SKM-1 treated with dmso at 0.1 percent for 144 hours (cell line): ENCODE data around the gene RBM45.
"Not testable (repeated sequence)": the region's sequence is repeated elsewhere in the genome, so short reads cannot be mapped to it uniquely, and the experiment has no call there.

Source experiments
- DNase-seq: peaks from one replicate; lab custom pipeline; 2025; ENCODE audit not compliant: unreplicated experiment; lab: John Stamatoyannopoulos, UW

RBM45 gene

DNA sequence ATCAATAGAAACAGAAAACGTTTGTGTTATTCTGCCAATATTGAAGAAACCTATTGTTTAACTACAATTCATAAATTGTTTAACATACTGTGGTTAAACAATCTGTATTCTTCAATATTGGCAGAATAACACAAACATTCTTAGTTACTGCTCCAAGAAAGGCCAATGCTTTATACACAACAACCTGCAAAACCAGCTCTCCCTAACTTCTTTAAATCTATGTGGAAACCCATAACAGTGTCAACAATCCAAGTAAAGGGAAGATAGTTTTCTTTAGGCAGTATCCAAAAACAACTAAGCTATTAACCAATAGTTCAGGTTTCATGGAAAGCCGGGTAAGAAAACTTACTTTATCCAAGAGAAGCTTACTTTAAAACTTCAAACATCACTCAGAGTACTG lies 6.2 kb upstream of the RBM45 start:
- no peak for DNase-seq

DNA sequence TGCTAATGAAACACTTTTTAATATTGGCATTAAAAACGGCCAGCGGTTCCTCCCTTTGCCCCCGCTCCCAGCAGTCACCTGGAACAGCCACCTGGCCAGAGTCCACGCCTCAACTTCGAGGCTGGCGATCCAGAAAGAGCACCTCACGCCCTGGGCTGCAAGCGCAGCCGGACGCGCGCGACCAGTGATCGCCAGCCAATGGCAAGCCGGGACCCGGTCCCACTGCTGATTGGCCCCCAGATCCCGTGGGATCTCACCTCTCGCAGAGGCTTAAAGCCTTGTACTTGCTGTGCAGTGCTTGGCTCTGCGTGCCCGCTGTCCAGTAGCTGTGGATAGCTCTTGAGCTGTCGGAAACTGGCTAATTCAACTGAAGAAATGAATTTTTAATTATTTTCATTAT lies 4.1 kb upstream of the RBM45 start:
- no peak for DNase-seq

DNA sequence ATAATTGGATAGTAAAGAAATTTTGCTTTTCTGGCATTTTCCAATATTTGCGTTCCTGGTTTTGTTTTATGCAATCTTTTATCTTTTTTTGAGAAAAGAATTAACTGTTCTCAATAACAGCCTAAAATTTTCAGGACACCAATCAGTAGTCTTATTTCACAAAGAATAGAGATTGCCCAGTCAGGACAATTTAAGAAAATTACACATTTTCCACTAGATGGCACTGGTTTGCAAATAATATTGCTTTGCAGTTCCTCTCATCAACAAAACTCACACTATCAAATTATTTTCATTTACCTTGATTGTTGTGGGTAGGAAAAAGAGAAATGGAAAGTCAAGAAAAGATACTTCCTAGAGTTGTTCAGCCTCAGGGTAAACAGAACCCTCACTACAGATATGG lies 2.4 kb upstream of the RBM45 start:
- peak; percentile 42 for DNase-seq

DNA sequence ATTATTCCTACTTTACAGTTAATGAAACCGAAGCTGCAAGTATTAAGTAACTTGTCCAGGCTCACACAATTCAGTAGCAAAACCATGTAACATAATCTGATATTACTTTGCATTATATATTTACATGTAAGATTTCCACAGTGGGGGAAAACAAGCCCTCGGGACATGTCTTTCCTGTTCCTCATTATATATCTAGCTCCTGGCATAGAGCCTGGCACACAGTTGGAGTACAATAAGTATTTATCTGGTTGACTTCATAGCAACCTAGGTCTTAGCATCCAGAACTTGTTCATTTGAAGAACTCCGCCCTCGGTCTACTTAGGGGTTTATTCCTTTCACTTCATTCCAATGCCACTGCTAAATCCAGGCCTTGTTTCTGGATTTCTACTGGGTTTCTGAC lies 1.6 kb upstream of the RBM45 start:
- DNase-seq = no peak

DNA sequence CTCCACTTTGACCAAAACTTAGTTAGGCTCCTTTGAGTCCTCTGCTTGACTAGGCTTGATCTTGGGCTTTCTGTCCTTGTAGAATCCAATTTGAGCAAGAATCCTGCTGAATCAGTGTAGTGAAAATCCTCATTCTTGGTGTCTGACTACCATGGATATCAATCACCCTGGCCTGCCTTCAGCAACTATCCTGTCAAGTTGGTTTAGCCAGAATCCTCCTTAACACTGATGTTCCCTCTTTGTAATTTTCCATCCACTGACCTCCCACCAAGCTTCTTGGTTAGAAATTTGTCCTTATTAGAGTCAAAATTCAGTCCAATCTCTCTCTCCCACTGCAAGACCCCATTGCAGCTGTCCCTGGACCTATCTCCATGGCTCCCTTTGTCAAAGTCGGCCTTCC lies 494 bp upstream of the RBM45 start:
- no peak for DNase-seq

DNA sequence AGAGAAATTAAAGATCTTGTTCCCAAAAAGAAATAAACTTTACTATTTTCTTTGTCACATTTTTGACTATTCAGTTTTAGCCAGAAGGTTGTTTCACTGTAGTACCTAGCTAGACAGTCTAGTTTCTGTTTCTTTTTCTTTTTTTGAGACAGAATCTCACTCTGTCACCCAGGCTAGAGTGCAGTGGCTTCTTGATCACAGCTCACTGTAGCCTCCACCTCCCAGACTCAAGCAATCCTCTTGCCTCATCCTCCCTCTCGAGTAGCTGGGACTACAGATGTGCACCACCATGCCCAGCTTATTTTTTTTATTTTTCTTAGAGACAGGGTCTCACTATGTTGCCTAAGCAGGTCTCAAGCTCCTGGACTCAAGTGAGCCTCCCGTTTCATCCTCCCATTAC lies 2.2 kb downstream of the RBM45 start:
- DNase-seq = no peak

DNA sequence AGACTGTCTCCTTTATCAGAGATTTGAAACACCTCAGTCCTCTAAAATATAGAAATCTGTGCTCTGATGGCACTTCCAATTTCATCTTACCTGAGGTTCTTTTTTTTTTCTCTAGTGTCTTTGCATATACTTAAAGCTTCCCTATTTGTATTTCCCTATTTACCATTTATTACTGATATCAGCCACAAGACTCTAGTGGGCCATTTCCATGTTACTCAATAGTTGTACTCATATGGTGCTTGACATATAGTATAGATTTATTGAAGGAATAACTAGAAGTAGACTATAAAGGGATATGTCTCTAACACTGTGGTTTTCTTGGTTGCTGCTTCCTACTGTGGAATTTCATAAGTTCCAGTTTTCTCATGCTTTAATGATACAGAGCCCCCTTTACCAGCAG lies 3.0 kb downstream of the RBM45 start:
- no peak for DNase-seq

DNA sequence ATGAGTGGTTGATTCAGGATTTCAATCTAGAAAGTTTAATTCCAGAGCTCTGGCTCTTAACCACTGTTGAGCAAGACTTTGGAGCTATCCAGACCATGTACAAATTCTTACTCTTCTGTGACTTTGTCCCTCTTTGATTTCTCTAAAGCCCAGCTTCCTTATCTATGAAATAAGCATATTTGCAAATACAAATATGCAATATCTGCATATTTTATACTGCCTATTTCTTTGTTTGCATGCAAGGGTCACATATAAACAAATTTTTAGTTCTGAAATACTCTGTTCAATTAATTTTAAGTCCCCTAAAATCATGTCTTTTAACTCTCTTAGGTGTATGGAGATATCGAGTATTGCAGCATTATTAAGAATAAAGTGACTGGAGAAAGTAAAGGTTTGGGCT lies 5.5 kb downstream of the RBM45 start:
- DNase-seq = no peak

DNA sequence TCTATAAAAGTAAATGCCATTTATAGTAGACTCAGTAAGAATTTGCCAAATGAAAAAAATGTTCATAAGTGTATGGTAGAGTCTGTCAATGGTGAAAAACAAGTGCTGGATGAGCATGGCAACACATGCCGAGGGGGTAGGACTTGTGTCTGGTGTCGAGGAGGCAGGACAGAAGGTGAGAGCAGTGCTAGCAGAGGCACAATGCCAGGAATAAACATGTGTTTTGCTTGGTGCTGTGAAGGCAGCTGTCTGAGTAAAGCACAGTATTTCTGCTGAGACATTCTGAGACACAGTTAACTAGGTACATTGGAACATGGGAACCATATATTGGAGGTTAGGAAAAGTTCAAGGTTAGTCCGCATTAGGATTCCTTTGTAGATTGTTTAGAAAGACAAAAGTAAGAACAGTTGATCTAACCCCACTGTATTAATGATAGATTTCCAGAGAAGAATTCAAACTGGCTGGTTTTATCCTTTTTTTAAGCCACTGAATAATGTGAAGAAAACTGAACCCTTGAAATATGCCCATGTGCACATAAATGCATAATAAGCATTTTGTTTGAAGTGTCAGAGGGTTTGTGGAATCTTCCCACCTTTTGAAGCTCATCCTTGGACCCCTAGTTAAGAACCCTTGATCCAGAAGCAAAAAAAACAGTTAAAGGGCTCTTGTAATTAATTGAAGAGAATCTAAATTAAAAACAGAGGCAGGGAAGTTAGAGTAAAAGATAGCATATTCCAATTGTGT lies 7.1 kb downstream of the RBM45 start:
- DNase-seq = no peak

DNA sequence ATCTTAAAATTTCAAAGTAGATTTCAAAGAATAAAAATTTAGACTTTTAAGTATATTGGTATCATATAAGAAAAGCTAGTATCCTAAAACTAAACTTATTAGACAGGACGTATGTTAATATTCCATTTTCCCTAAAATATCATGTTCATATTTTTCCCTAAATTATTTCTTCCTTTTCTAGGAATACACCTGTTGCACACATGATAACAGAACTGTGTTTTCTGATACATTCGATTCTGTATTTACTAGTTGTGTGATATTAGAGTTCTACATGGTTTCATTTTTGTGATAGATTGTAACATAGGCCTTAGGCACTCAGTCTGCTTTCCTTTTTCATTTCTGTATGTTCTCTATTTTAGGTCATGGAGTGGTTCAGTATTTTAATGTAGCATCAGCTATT lies 10.9 kb downstream of the RBM45 start:
- no peak for DNase-seq

DNA sequence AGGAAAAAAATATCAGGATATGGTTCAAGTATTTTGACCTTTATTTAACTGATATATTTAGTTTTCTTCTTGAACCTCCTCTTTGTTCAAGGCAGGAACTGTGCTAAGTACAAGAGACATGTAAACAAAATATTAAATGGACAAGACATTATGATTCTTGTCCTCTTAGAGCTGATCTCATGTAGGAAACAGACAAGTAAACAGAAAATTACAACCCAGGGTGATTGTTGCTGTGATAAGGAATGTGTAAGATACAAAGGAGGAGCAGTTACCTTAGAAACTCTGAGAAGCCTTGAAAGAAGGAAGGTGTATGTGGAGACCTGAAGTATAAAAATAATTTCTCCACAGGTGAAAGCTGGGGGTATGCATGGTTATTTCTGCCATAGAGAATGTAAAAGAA lies 12.9 kb downstream of the RBM45 start:
- DNase-seq = no peak

DNA sequence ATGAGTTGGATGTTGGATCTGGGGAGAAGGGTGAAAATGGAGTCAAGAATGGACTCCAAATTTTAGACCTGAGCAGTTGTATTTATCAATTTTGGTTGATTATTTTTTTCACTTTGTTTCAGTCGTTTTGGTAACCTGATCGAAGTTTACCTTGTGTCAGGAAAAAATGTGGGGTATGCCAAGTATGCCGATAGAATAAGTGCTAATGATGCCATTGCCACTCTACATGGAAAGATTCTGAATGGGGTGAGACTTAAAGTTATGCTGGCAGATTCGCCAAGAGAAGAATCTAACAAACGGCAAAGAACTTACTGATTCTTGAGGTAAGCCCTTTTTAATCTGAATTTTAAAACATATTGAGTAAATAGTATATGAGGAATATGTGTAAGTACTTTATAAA lies 13.6 kb downstream of the RBM45 start:
- DNase-seq = no peak

DNA sequence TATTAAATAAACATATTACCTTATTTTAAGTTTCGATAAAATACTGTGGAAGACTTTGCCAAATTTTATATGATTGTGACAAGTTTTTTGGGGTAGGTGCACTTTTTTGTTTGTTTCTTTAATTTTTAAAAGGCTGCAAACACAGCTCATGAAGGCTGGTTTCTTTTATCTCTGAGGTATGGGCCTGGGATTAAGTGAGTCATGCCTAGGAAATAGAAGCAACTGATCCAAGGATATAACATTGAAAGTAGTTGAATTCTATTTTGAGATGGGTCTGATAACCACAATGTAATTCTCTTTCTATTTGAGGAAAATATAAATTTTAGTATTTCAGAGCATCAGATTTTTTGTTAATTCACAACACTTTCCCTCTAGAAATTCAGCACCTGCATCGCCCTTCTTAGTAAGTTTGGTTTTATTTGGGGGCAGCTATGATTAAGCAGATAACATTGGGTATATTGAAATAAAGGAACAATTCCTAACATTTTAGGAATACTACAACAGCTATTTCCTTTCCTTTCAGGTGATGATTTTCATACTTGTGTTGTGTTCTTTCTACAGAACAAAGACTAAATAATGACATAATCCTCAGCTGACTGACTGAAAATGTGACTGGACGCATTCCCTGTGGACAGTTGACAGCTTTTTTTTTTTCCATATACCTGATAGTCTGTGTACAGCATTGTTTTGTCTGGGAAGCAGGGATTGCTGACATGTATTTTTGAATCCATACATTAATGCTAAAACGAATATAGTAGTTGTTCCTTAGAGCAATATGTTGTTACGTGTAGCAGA lies 16.8 kb downstream of the RBM45 start:
- DNase-seq = no peak

DNA sequence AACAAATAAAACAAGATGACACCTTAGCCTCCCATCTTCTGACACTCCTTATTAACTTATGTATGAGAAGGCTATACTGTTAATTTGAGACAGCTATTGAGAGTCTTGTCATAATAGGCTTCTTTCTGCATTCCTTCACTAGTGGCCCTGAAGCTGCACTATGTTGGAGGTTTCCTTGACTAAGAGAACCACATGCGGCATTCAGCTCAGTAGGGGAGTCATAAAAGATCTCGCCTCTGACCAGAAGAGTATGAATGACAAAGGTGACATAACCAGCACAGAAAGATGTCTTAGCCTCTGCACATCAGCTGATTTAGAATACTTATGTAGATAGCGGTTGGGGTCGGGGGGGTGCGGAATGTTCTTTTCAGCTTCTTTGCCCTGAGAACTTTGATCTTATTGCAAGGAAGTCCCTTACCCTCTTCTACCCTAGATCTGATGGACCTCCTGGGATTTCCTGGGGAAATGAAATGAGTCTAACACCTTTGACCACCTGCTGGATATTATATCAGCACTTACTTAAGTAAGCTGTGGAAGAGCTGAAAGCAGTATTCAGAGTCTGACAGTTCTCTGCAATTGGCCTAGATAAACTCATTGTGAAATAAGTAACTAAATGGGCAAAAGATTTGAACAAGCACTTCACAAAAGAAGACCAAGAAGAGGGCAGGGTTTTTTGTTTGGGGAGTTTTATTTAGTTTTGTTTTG lies 24.2 kb downstream of the RBM45 start:
- DNase-seq = no peak

DNA sequence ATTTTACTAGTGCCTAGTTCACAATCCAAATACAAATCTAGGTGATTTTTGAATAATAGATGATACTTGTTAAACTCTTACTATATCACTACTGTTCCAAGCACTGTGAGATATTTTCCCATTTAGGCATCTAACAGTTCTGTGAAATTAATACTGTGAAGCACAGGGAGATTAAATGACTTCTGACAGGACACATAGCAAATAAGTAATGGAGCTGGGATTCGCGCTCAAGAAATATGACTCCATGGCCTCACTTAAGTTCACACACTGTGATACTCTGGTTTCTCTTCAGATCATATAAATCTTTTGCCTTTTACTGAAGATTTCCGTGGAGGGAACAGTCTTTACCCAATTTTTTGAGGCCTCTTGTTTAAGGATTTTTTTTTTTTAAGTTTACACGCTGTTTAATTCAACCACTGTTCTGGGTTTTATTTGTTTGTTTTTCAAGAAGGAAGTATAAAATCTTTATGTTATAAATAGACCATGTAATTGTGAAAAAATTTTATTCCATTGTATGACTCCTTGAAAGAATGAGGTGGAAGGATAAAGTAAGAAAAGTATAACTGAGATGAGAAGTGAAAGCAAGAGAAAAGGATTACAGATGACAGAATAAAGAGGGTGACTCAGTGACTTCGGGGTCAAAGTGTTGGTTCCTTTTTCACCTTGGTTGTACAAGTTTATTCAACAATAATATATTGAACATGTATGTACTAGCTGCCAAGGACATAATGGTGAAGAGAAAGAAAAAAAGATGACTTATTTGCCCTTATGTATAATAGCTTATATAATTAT lies 30.2 kb downstream of the RBM45 start:
- no peak for DNase-seq

DNA sequence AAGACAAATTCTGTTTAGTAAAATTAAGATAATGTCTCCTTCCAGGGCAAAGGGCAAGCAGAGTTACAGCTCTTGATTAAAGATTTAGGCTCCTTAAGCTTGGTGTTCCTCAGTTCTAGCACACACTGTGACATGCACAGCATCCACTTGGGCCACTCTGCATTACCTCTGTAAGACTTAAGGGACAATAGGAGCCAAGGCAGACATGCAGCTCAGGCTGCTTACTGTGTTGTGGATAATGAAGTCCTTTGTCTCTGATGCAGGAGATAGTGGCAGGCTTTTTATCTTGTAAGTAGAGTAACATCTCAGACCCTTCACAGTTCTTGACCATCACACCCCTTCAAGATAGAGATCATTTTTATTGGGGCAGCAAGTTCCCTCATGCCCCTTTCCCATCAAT lies 31.2 kb downstream of the RBM45 start:
- DNase-seq = no peak

DNA sequence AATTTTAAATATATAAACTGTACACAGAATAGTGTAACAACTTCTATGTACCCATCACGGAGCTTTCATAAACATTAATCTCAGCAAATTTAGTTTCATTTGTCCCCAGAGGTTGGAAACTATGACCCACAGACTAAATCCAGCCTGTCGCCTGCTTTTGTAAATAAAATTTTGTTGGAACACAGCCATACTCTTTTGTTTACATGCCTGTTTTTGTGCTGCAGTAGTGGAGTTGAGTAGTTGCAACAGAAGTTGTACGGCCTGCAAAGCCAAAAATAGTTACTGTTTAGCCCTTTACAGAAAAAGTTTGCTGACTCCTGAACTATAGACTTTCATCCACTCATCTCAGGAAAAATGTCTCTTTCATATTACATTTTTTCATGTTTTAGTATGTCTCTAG lies 39.8 kb downstream of the RBM45 start:
- no peak for DNase-seq

DNA sequence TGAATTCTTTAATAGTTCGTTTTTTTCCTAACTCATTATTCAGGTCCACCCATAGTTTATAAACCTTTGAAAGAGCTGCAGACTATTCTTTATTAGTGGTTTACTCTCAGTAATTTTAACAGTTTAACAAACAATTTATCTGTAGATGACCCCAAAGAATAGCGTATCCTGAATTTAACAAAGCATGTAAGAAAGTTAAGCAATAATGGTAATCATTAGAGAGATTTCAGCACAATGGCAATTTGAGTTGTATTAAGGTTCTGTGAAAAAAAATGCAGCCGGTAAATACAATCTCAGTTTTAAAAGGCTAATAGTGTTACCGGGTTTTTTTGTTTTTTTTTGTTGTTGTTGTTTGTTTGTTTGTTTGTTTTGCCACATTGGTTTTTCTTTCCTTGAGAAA lies 40.3 kb downstream of the RBM45 start:
- no peak for DNase-seq

DNA sequence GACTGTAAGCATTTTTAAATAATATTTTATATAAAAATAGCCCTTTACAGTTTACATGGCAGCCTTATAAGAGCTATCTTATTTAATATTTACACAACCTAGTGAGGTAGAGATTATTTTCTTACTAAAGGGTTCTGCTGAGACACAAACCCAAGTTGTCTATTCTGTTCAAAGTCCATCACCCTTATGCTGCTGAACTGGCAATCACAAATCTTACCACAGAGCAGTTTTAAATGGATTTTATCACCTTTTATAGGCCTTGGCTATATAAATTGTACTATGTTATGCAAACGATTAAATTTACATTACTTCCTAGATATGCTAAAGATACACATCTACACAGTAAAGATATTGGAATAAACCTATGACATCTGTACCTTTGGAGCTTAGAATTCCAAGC lies 40.7 kb downstream of the RBM45 start:
- DNase-seq = no peak

DNA sequence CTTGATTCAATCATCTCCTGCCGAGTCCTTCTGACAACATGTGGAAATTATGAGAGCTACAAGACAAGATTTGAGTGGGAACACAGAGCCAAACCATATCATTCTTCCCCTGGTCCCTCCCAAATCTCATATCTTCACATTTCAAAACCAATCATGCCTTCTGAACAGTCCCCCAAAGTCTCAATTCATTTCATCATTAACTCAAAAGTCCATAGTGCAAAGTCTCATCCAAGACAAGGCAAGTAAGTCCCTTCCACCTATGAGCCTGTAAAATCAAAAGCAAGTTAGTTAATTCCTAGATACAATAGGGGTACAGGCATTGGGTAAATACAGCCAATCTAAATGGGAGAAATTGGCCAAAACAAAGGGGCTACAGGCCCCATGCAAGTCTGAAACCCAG lies 41.6 kb downstream of the RBM45 start:
- DNase-seq = not testable (repeated sequence)

DNA sequence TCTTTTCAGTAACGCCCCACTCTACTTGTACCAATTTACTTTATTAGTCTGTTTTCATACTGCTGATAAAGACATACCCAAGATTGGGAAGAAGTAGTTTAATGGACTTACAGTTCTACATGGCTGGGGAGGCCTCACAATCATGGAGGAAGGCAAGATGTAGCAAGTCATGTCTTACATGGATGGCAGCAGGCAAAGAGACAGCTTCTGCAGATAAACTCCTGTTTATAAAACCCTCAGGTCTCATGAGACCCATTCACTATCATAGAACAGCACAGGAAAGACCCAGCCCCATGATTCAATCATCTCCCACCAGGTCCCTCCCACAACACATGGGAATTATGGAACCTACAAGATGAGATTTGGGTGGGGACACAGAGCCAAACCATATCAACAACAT lies 43.3 kb downstream of the RBM45 start:
- DNase-seq = no peak
